Stimulated activated CD4-positive, alpha-beta T cell treated with anti-CD3 and anti-CD28 coated beads, Interleukin-2, amount 100 ng/mL, for 24 hours (primary cell): ENCODE measurements around the gene SLC4A11.

Experiments
- DNase-seq, 2 donors: peaks; one replicate each; pipeline ENCODE4 v3.0.0-alpha.2; 2020

SLC4A11 gene

DNA sequence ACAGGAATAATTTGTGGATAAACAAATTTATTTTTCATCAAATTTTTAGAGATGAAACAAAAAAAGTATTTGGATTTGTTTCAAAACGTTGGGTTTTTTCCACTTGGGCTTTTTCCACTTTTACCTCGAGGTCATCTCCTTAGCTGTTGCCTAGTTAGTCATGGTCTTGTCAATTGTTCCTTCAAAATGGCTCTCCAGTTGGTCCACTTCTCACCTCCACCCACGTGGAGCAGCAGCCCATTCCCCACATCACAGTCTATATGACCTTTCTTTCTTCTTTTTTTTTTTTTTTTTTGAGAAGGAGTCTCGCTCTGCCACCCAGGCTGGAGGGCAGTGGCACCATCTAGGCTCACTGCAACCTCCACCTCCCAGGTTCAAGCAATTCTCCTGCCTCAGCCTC, 6.7 kb upstream of the SLC4A11 start:
- DNase-seq: no peak

DNA sequence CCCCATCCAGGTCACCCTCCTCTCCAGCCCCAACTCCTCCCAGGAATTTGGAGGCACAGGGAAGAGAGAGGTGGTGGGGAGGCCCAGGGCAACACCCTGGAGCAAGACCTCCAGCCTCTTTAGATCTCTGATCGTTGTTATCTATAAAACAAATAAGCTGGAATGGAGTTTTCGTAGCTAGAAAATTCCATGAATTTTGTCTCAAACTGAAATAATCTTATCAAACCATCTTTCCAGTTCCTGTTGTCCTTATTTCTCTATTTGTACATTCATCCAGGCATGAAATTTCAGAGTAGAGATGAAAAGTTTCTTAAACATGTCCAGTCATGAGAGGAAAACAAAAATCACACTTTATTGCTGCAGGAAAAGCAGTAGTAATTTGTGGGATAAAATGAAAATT, 6.2 kb upstream of the SLC4A11 start:
- DNase-seq: no peak

DNA sequence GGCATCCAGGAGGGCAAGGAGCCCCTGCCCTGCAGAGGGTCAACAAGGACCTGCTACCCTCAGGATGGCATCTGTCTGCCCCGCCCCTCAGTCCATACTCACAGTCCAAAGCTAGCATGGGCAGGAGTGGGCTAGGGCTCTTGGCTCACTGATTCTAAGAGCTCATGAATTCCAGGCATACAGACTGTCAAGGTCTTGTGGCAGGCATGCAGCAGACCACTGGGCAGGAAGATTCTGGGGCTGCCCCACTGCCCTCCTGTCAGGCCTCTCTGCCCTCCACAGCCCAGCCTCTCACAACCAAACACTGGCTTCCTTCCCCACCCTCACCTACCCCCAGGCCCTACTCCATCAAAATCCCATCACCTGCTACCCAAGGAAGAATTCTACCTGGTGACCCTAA, 5.6 kb upstream of the SLC4A11 start:
- DNase-seq: no peak

DNA sequence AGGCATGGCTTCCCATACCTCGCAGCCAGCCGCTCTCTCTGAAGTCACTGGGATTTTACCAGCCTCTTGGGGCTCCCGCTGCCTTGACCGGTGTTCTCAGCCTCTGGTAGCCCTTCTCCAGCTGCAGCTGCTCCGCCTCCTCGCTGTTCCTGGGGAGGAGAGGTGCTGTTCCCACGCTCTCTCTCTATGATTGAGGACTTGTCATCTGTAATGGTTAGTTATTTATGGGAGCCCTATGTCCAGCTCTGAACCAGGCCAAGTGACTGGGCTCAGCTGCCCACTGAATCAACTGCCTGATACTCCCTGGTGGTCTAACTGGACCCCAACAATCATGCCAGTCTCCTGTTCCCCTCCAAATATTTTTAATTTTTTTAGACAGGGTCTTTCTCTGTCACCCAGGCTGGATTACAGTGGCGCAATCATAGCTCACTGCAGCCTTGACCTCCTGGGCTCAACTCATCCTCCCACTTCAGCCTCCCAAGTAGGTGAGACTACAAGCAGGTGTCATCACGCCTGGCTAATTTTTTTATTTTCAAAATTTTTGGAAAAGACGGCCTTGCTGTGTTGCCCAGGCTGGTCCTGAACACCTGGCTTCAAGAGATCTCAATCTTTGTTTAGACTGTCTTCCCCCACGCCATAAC, 4.8 kb upstream of the SLC4A11 start:
- DNase-seq: no peak

DNA sequence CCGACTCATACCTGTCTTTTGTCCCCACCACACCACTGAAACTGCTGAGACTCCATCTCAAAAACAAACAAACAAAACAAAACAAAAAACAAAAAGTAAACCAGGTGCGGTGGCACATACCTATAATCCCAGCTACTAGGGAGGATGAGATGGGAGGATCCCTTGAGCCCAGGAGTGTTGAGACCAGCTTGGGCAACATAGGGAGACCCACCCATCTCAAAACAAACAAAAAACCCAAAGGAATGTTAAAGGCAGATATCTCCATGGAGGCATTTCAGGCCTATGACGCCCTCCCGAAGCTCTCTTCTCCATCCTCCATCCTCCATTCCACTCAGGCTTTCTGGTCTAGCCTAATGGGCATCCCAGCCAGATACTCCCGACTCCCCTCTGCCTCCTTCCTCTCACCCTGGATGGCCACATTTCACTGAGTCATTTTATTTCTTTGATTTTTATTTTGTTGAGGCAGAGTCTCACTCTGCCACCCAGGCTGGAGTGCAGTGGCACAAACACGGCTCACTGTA, 3.2 kb upstream of the SLC4A11 start:
- DNase-seq: no peak

DNA sequence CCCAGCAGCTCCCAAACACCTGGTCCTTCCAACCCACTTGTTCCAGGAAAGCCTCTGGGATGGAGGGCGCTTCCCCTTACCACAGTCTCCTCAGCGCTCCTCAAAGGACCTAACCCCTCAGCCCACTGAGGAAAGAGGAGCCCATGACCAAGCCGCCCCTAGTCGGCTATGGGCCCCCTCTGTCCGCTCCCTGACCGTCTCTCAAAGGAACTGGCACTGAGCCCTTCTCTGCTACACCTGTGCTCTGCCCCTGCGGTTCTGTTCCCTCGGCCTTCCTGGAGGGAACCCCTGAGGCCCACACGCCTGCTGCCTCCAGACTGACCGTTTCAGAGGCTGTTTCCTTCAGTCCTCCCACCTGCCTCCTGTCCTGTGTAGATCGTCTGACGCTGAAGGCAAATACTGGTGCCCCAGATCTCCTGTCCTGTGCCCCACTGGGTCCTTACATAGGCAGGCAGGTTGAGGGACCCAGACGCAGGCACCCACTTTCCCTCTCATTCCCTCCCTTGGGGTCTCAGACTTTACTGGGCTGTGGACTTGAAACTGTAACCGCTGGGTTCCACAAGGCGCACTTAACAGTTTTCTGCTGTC, 1.9 kb upstream of the SLC4A11 start:
- DNase-seq: no peak

DNA sequence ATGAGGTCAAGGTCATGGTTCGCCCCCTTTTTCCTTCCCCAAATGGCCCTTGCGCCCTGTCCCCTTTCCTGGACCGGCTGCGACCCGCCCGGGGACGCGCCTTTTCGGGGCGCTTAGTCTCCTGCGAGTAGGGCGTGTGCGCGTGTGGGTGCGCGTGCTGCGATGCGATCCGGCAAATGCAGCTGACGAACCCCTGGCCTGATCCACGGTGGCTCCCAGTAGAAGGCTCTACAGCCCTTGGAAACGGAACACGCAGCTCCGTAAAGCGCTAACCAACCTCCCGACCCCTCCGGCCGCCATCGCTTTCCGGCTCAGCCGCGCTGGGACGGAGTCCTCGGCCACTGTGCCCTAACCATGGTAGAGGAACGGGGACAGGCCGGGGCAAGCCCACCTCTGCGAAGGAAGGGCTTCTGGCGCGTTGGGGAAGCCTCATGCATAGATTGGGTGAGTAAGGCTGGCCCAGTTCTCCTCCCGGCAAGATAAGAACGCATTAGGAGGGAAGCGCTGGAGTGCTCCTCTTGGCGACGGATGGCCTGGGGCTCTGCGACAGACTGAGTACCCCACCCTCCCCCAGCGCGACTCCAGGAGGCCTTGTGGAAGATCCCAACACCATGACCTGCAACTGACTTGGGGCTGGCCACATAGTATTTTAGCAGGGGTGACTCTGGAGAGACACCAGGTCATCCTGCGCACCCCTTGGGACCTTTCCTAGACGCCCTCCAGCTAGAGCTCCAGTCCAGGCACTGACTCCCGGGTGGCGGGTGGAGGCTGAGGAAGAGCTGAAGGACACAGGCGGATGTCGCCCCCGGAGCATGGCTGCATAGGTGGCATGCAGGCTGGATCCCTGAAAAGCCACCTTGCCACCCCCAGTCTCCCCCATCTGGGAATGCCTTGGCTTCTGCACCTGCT, 1.1 kb upstream of the SLC4A11 start:
- peak in 1 of 2 donors; percentile 20 for DNase-seq

DNA sequence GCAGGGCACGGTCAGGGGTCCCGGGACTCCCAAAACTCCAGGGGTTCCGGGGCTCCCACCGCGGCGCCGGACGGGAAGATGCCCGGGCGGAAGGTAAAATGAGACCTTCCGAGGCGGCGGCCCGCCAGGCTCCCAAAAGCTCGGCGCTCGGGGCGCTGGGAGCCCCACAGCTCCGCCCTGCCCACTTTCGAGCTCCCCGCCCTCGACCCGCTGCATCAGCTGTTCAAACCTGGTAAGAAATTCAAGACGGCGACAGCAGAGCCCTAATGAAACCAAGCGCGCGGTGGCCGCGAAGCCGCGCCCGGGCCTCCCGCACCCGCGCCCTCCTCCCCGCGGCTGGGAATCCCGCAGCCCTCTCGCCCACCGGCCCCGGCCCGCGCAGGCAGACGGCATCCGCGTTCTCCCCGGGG, 369 bp downstream of the SLC4A11 start:
- DNase-seq: peak; percentile 52 to 61

DNA sequence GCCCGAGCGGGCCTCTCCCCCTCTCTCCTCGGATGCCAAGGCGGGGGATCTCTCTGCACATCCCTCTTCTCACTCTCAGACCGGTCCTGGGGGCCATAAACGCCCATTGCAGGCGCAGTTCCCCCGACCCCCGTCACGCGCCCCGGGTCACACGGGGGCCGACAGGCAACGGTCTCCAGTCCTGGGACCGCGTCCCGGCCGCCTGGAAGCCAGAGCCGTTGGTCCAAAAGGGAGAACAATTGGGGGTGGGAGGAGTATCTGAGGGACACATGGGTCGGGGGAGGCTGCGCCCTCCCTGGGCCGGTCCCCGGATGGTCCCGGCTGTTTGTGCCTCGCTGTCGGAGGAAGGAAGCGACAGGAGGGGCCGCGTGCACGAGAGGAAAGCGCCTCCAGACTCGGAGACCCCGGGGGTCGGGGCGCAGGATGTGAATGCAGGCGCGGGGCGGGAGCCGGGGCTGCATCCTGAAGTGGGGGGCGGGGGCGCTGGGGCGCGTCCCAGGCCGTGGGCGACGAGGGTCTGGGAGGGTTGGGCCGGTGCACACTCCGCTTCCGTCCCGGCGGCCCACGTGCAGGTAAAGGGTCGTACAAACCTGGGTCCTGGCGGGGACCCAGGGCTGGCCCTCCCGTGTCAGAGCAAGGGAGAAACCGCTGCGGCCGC, 903 bp downstream of the SLC4A11 start:
- peak in 1 of 2 donors; percentile 26 for DNase-seq

DNA sequence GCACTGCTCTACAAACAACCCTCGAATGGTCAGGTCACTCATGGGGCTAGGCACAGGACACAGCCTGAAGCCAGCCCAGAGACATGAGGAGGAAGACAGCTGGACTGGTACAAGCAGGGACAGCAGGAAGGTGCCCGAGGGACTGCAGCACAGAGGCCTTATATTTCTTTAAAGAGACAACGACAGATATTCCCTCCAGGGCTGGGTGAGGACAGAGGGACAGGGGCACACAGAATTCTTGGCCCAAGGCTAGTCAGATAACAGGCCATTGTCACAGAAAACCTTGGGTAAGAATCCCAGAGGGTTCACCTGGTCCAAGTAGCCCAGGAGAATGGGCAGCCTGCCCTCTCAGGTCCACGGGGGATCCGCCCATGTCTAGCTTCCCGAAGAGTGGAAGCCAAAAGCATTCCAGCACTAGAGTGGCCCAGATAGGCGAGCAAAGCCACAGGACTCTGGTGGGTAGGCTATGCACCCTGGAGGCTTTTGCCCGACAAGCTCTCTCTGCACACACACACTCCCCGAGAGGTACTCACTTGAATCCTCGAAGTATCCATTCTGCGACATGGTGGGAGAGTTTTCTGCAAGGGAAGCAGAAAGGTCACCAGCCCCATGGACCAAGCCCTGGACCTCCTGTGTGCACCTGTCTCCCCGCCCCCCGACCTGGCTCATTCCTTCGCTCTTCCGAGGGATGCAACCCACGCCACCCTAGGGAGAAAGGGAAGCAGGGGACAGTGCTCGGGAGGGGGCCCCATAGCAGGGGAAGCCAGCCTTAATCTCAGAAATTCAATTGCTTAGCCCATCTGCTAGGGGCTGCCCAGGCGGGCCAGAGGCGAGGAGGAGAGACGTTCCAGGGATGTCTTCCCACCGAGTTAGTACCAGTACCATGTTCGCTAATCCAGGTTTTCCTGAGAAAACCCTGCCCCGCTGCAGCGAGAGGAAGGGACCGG, 1.7 kb downstream of the SLC4A11 start:
- DNase-seq: no peak

DNA sequence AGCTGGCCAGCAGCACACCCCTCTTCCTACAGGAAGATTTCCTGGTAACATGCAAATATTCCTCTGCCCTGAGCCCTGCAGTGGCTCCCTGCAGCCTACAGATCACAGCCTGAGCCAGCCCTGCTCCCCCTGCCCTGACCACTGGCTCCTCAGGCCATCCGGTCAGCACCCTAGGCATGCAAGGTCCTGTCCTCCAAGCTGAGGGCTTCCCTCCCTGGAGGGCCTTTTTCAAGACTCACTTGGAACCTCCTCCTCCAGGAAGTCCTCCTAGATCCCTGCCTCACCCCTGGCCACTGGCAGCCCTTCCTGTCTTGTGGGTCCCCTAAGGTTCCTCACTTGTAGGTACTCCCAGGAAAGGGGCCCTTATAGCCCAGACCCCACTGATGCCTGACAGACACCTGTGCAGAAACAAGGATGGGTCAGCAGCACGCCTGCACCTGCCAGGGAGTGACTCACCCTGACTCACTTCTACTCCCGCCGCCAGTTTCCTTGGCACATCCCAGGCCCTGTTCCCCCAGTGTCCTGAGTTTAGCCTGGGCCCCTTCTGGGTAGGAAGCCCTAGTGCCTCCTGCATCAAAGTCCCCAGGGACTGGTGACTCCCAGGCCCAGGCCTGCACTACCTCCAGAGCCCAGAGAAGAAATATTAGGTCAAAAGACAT, 3.2 kb downstream of the SLC4A11 start:
- DNase-seq: no peak

DNA sequence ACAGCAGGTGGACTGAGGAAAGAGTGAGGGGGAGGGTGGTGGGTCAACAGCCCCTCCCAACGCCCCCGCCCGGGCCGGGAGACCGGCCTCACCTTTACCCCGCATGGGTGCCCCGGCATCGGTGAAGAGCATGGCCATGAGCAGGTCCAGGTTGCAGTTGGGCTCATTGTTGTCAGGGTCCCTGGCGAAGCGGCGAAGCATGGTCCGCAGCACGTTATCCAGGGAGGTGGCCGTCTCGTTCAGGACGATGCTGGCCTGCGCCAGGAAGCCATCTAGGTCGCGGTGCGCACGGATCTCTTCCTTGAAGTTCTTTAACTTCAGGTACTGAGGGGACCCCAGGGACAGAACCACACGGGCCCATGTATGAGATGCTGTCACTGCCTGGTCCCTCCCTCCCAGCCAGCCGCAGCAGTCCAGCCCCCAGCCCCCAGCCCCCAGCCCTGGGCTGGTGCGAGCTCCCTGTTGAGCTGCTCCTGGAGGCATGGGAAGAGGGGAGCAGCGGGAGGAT, 4.9 kb downstream of the SLC4A11 start:
- DNase-seq: no peak

DNA sequence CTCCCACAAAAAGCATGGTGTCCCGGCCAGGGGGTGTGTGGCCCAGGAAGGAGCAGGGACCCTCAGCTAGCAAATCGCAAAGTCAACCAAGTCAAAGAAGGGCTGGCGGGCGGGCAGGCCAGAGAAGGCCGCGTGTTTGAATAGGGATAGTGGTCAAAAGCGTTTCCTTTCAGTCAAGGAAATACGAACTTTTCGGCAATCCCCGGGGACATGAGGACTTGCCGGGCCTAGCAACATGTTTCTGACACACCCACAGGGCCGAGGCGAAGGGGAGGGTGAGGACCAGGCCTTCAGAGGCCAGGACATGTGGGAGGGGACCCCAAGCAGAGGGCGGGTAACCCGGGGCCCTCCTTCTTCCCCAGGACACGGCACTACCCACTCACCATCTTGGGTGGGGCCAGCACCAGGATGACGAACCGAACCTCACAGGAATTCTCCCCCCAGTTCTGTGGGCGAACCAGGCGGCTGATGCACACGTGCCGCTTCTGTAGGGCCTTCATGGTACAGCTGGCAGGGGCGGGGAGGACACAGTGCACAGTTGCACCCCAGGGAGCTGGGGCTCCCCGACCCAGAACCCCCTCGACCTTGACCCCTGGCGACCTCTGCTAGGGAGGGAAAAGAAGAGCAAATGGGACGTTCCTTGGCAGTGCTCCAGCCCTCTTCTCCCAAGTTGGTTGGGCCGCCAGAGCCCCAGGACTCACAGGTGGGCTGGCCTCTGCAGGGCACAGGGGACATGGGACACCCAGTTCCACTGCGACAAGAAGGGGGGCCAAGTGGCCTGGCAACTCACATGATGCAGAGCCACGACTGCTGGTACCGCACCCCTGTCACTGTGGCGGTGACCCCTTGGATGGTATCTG, 5.6 kb downstream of the SLC4A11 start:
- no peak for DNase-seq

DNA sequence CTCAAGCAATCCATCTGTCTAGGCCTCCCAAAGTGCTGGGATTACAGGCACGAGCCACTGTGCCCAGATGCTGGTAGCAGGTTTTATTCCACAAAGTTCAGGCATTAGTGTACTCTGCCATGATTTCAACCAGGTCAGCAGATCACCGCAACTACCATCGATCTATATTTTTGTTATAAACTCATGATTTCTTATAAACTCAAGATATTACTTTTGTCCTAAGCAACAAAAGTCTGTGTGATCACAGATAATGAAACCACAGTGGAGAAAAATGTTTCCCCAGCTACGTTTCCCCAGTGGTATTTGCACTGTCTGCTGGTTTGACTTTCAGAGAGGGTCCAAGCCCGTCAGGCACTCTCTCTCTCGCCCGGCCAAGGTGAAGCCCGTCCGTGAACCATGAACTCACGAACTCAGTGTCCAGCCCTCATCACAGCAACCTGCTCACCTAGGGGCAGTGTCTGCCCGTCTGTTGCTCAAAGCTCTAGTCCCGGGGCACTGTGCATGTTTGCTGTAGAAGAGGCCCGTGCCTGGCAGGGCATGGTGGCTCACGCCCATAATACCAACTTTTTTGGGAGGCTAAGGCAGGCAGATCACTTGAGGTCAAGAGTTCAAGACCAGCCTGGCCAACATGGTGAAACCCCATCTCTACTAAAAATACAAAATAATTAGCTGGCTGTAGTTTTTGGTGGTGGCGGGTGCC, 7.0 kb downstream of the SLC4A11 start:
- no peak for DNase-seq

DNA sequence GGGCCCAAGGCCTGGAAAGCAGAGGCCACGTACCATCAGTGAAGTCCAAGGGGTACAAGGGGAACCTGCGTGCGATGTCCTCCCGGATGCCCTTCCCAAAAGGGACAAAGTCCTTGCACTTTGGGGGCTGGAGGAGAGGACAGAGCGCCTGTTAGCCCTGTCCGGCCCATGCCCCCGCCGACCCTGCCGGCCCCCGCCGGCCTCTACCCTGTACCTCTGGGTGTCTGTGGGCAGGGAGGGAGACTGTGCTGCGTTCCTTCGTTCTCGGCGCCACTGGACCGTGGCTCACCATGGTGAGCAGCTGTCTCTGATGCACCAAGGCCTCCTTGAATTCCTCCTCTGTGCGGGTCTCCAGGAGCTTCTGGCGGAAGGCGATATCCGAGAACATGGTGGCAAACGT, 7.9 kb downstream of the SLC4A11 start:
- no peak for DNase-seq

DNA sequence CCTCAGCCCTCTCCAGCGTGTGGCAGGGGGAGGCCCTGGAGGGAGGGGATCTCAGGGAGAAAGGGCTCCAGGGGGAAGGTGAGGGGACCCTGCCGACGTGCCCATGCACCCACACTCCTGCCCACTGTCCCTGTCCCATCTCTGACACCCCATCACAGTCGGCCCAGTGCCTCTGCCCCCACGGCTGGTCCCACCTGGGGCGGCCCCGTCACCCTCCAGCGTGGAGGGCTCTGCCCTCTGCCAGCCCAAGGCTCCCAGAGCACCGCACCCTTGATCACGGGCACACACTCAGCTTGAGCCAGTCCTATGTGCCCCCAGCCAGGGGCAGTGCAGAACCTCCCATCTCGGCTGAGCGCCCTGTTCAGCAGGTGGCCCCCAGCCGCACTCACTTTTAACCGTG, 9.2 kb downstream of the SLC4A11 start:
- no peak for DNase-seq

DNA sequence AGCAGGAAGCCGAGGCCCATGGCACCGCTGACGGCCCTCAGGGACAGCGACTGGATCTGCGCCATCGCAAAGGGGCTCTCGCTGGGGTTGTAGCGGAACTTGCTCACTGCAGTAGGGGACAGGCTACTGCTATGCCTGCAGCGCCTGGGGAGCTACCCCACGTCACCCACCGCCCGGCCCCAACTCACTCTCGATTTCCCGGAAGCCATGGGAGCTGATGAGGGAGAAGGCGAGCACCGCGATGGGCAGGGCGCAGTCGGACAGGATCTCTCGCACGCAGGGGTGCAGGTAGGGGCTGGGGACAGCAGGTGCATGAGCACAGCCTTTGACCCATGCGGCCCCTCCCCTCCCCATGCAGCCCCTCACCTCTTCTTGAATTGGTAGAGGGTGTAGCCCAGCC, 9.8 kb downstream of the SLC4A11 start:
- DNase-seq: no peak

DNA sequence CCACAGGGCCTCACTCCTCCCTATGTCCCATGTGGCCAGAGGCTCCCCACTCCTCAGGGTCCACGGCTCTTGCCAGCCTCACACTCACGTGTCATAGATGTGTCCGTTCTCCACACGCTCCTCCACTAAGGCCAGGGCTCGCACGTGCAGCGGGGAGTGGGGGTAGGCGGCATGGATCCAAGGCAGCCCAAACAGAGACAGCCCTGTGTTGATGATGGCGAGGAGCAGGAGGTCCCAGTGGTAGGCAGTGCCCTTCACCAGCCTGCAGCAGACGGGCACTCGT, 10.3 kb downstream of the SLC4A11 start:
- DNase-seq: no peak

DNA sequence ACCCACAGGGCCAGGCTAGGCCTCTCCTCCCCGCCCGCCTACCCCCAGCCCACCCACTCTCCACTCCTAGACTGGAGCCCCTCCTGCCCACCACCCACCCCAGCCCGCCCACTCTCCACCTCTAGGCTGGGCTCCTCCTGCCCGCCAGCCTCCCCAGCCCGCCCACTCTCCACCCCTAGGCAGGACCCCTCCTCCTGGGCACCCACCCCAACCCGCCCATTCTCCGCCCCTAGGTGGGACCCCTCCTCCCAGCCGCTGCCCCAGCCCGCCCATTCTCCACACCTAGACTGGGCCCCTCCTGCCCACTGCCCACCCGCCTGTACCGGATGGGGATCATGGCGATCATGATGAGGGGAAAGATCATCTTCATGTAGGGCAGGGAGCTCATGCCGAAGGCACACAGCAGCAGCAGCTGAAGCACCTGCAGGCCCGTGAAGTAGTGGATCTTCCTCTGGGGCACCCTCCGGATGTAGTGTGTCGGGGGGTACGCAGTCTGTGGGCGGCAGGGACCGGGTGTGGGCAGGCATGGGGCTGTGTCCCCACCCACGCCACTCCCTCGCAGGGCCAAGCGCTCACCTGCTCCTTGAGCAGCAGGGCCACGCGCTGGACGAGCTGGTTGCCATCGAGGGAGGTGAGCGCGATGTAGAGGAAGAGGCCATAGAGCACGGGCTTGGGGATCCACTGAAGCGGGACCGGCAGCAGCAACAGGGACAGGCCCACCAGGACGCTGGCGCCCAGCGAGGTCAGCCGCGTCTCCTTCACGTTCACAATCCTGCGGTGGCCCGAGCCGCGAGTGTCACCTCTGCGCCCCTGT, 10.8 kb downstream of the SLC4A11 start:
- DNase-seq: no peak
